HEK293 (cell line): ENCODE data around the gene TSPAN14.

Experiments used
- CTCF ChIA-PET: fragments of 350-600 bp; formaldehyde crosslinking; extraction: SDS; loops from one replicate; lab custom pipeline; 2021; ENCODE audit warnings: antibody characterized with exemption; lab: Yijun Ruan, JAX
- POLR2A ChIA-PET: fragments of 300-600 bp; formaldehyde crosslinking; extraction: SDS; loops from one replicate; lab custom pipeline; 2020; ENCODE audit warnings: antibody characterized with exemption, inconsistent platforms; lab: Yijun Ruan, JAX
- H3K27ac ChIP-seq: fragments of 200-500 bp; sonication (Bioruptor generic); 2 replicates; pipeline ENCODE4 v1.5.1; 2014; ENCODE audit warnings: low read depth, low read length, control low read depth, inconsistent platforms; ENCODE audit errors: extremely low read depth
- H3K36me3 ChIP-seq, 2 experiments: fragments of 200-500 bp in 1 of 2; sonication (Bioruptor generic) in 1 of 2; 1 replicate in 1 of 2; 2 replicates in 1 of 2; pipeline ENCODE4 v1.5.1; 2014 to 2017; ENCODE audit warnings: inconsistent platforms in 2 of 2, low read length in 2 of 2; ENCODE audit not compliant: control insufficient read depth in 2 of 2, insufficient read depth in 1 of 2
- H3K4me1 ChIP-seq: fragments of 200-500 bp; sonication (Bioruptor generic); 2 replicates; pipeline ENCODE4 v1.5.1; 2014; ENCODE audit warnings: mild to moderate bottlenecking, low read length, inconsistent platforms; ENCODE audit not compliant: control insufficient read depth, insufficient read depth
- H3K4me3 ChIP-seq: 2 replicates; pipeline ENCODE4 v1.5.1; 2011; ENCODE audit warnings: low read depth, mild to moderate bottlenecking, control low read depth, low read length, moderate library complexity
- H3K9me3 ChIP-seq: fragments of 200-500 bp; sonication (Bioruptor generic); 2 replicates; pipeline ENCODE4 v1.5.1; 2014; ENCODE audit warnings: low read depth, low read length, inconsistent platforms; ENCODE audit not compliant: control insufficient read depth, insufficient read depth
- GFI1B ChIP-seq: fragments of 450-650 bp; formaldehyde crosslinking; IDR thresholded peaks from 2 replicates; pipeline ENCODE4 v1.5.1; 2016; ENCODE audit warnings: missing biosample characterization, missing genetic modification characterization
- HOXC10 ChIP-seq: sonication (generic); formaldehyde crosslinking; IDR thresholded peaks from 2 replicates; pipeline ENCODE4 v1.8.1; 2023; ENCODE audit warnings: mild to moderate bottlenecking, missing genetic modification reagents
- KLF16 ChIP-seq: fragments of 450-650 bp; formaldehyde crosslinking; IDR thresholded peaks from 2 replicates; pipeline ENCODE4 v1.5.1; 2017; ENCODE audit warnings: missing biosample characterization, missing genetic modification characterization
- SETDB1 ChIP-seq: IDR thresholded peaks from one replicate; pipeline ENCODE4 v1.6.1; 2017; ENCODE audit warnings: mild to moderate bottlenecking, low read length, moderate library complexity, mixed read lengths; ENCODE audit not compliant: insufficient read length
- YY2 ChIP-seq: fragments of 450-650 bp; formaldehyde crosslinking; IDR thresholded peaks from 2 replicates; pipeline ENCODE4 v1.5.1; 2016; ENCODE audit warnings: missing biosample characterization, missing genetic modification characterization
- ZFP3 ChIP-seq: fragments of 450-650 bp; formaldehyde crosslinking; IDR thresholded peaks from 2 replicates; pipeline ENCODE4 v1.5.1; 2016; ENCODE audit warnings: low read depth, missing biosample characterization, missing genetic modification characterization
- ZNF112 ChIP-seq: fragments of 450-650 bp; formaldehyde crosslinking; IDR thresholded peaks from 2 replicates; pipeline ENCODE4 v1.5.0; 2017; ENCODE audit warnings: missing biosample characterization, missing genetic modification characterization
- ZNF138 ChIP-seq: fragments of 450-650 bp; formaldehyde crosslinking; IDR thresholded peaks from 2 replicates; pipeline ENCODE4 v1.5.1; 2016; ENCODE audit warnings: missing biosample characterization, missing genetic modification characterization, borderline replicate concordance
- ZNF174 ChIP-seq: fragments of 450-650 bp; formaldehyde crosslinking; IDR thresholded peaks from 2 replicates; pipeline ENCODE4 v1.5.0; 2017; ENCODE audit warnings: missing biosample characterization, mild to moderate bottlenecking, missing genetic modification characterization
- ZNF202 ChIP-seq: fragments of 450-650 bp; formaldehyde crosslinking; IDR thresholded peaks from 2 replicates; pipeline ENCODE4 v1.5.1; 2016; ENCODE audit warnings: missing biosample characterization, missing genetic modification characterization, borderline replicate concordance
- ZNF214 ChIP-seq: fragments of 450-650 bp; formaldehyde crosslinking; IDR thresholded peaks from 2 replicates; pipeline ENCODE4 v1.5.1; 2017; ENCODE audit warnings: missing biosample characterization, mild to moderate bottlenecking, missing genetic modification characterization, borderline replicate concordance
- ZNF23 ChIP-seq: fragments of 450-650 bp; formaldehyde crosslinking; IDR thresholded peaks from 2 replicates; pipeline ENCODE4 v1.5.1; 2016; ENCODE audit warnings: missing biosample characterization, missing genetic modification characterization, borderline replicate concordance
- ZNF350 ChIP-seq: fragments of 450-650 bp; formaldehyde crosslinking; IDR thresholded peaks from 2 replicates; pipeline ENCODE4 v1.5.0; 2017; ENCODE audit warnings: missing biosample characterization, mild to moderate bottlenecking, missing genetic modification characterization
- ZNF416 ChIP-seq: fragments of 450-650 bp; formaldehyde crosslinking; IDR thresholded peaks from 2 replicates; pipeline ENCODE4 v1.5.1; 2016; ENCODE audit warnings: missing biosample characterization, missing genetic modification characterization
- ZNF426 ChIP-seq: fragments of 450-650 bp; formaldehyde crosslinking; IDR thresholded peaks from 2 replicates; pipeline ENCODE4 v1.5.1; 2017; ENCODE audit warnings: missing biosample characterization, missing genetic modification characterization, mild to moderate bottlenecking, inconsistent platforms, moderate library complexity
- ZNF473 ChIP-seq: fragments of 450-650 bp; formaldehyde crosslinking; IDR thresholded peaks from 2 replicates; pipeline ENCODE4 v1.5.1; 2017; ENCODE audit warnings: missing biosample characterization, missing genetic modification characterization
- ZNF530 ChIP-seq: fragments of 450-650 bp; formaldehyde crosslinking; IDR thresholded peaks from 2 replicates; pipeline ENCODE4 v1.5.1; 2016; ENCODE audit warnings: low read depth, missing biosample characterization, missing genetic modification characterization
- ZNF626 ChIP-seq: fragments of 450-650 bp; sonication (Bioruptor Pico); formaldehyde crosslinking; IDR thresholded peaks from 2 replicates; pipeline ENCODE4 v1.5.1; 2018; ENCODE audit warnings: missing biosample characterization, missing genetic modification characterization, inconsistent platforms
- ZNF629 ChIP-seq: fragments of 450-650 bp; formaldehyde crosslinking; IDR thresholded peaks from 2 replicates; pipeline ENCODE4 v1.5.1; 2017; ENCODE audit warnings: missing biosample characterization, missing genetic modification characterization
- ZNF791 ChIP-seq: fragments of 450-650 bp; formaldehyde crosslinking; IDR thresholded peaks from 2 replicates; pipeline ENCODE4 v1.5.1; 2016; ENCODE audit warnings: missing biosample characterization, missing genetic modification characterization
- ZNF792 ChIP-seq: fragments of 450-650 bp; formaldehyde crosslinking; IDR thresholded peaks from 2 replicates; pipeline ENCODE4 v1.5.1; 2016; ENCODE audit warnings: missing biosample characterization, missing genetic modification characterization
- TF ChIP-seq, protein P1 (sequence below): fragments of 450-650 bp; formaldehyde crosslinking; IDR thresholded peaks from 2 replicates; pipeline ENCODE4 v1.5.1; 2017; ENCODE audit warnings: missing biosample characterization, missing genetic modification characterization
- TF ChIP-seq, protein P2 (sequence below): fragments of 450-650 bp; formaldehyde crosslinking; IDR thresholded peaks from 2 replicates; pipeline ENCODE4 v1.5.1; 2016; ENCODE audit warnings: missing biosample characterization, missing genetic modification characterization
- TF ChIP-seq, protein P3 (sequence below): fragments of 450-650 bp; formaldehyde crosslinking; IDR thresholded peaks from 2 replicates; pipeline ENCODE4 v1.5.1; 2017; ENCODE audit warnings: missing biosample characterization, missing genetic modification characterization
- TF ChIP-seq, protein P4 (sequence below): fragments of 450-650 bp; formaldehyde crosslinking; IDR thresholded peaks from 2 replicates; pipeline ENCODE4 v1.5.1; 2016; ENCODE audit warnings: missing biosample characterization, missing genetic modification characterization
- TF ChIP-seq, protein P5 (sequence below): fragments of 450-650 bp; formaldehyde crosslinking; IDR thresholded peaks from 2 replicates; pipeline ENCODE4 v1.5.1; 2017; ENCODE audit warnings: missing biosample characterization, missing genetic modification characterization

TSPAN14 gene

DNA sequence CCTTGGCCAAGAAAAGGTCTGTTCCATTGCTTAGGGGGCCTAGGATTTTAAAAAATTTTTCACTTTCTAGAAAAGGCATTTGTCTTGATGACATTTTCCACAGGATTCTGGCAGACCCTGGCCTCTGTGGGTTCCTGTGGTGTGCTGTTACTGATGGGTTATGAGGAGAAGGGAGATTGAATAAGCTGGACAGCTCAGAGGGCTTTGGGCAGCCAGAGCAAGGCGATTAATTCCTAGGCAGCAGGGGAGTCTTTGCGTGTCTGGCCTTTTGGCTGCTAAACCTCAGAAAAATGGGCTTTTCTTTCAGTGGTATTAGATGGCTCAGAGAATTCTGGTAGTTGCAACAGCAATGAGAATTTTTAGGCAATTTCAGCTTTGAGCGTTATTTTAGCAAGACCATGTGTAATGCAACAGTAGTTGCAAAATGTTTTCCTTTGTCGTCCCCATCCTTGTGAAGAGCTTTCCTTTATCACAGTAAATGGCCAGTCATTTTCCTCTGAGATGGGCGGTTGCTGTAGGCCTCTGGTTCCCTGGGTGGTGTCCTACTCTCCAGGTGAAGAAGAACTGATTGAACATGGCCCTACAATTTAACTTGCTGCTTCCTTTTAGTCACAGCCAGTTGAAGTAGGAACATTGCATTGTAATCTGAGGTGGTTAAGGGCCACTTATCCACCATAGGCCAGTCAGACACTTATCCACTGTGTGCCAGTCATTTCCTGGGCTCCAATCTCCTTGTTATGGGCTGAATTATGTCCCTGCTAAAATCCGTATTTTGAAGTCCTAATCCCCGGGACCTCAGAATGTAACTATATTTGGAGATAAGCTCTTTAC, 126.7 kb downstream of the TSPAN14 start (continued):
- TF ChIP-seq ZNF23 (tag by site-specific recombination): no peak
- TF ChIP-seq ZNF530 (tag by site-specific recombination): no peak
- TF ChIP-seq GFI1B (tag by site-specific recombination): no peak
- TF ChIP-seq SETDB1: no peak
- TF ChIP-seq HOXC10 (CRISPR knock-in tag): no peak
- TF ChIP-seq ZNF202: no peak
- TF ChIP-seq, protein P1, sequence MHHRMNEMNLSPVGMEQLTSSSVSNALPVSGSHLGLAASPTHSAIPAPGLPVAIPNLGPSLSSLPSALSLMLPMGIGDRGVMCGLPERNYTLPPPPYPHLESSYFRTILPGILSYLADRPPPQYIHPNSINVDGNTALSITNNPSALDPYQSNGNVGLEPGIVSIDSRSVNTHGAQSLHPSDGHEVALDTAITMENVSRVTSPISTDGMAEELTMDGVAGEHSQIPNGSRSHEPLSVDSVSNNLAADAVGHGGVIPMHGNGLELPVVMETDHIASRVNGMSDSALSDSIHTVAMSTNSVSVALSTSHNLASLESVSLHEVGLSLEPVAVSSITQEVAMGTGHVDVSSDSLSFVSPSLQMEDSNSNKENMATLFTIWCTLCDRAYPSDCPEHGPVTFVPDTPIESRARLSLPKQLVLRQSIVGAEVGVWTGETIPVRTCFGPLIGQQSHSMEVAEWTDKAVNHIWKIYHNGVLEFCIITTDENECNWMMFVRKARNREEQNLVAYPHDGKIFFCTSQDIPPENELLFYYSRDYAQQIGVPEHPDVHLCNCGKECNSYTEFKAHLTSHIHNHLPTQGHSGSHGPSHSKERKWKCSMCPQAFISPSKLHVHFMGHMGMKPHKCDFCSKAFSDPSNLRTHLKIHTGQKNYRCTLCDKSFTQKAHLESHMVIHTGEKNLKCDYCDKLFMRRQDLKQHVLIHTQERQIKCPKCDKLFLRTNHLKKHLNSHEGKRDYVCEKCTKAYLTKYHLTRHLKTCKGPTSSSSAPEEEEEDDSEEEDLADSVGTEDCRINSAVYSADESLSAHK (tag by site-specific recombination): no peak
- TF ChIP-seq, protein P2, sequence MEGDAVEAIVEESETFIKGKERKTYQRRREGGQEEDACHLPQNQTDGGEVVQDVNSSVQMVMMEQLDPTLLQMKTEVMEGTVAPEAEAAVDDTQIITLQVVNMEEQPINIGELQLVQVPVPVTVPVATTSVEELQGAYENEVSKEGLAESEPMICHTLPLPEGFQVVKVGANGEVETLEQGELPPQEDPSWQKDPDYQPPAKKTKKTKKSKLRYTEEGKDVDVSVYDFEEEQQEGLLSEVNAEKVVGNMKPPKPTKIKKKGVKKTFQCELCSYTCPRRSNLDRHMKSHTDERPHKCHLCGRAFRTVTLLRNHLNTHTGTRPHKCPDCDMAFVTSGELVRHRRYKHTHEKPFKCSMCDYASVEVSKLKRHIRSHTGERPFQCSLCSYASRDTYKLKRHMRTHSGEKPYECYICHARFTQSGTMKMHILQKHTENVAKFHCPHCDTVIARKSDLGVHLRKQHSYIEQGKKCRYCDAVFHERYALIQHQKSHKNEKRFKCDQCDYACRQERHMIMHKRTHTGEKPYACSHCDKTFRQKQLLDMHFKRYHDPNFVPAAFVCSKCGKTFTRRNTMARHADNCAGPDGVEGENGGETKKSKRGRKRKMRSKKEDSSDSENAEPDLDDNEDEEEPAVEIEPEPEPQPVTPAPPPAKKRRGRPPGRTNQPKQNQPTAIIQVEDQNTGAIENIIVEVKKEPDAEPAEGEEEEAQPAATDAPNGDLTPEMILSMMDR: no peak
- no peak for TF ChIP-seq ZNF792
- no peak for TF ChIP-seq ZNF174
- TF ChIP-seq, protein P3, sequence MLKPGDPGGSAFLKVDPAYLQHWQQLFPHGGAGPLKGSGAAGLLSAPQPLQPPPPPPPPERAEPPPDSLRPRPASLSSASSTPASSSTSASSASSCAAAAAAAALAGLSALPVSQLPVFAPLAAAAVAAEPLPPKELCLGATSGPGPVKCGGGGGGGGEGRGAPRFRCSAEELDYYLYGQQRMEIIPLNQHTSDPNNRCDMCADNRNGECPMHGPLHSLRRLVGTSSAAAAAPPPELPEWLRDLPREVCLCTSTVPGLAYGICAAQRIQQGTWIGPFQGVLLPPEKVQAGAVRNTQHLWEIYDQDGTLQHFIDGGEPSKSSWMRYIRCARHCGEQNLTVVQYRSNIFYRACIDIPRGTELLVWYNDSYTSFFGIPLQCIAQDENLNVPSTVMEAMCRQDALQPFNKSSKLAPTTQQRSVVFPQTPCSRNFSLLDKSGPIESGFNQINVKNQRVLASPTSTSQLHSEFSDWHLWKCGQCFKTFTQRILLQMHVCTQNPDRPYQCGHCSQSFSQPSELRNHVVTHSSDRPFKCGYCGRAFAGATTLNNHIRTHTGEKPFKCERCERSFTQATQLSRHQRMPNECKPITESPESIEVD (tag by site-specific recombination): no peak
- TF ChIP-seq ZNF112: no peak
- no peak for TF ChIP-seq ZNF791 (tag by site-specific recombination)

GRCh38 chr10:80581469-80581835, 127.3 kb downstream of the TSPAN14 start:
- H3K4me1 ChIP-seq: no peaks in the 10 kb centered on the region
- H3K36me3 ChIP-seq: no peaks in the 10 kb centered on the region
- no peak for TF ChIP-seq ZNF416 (tag by site-specific recombination)
- TF ChIP-seq, protein P4, sequence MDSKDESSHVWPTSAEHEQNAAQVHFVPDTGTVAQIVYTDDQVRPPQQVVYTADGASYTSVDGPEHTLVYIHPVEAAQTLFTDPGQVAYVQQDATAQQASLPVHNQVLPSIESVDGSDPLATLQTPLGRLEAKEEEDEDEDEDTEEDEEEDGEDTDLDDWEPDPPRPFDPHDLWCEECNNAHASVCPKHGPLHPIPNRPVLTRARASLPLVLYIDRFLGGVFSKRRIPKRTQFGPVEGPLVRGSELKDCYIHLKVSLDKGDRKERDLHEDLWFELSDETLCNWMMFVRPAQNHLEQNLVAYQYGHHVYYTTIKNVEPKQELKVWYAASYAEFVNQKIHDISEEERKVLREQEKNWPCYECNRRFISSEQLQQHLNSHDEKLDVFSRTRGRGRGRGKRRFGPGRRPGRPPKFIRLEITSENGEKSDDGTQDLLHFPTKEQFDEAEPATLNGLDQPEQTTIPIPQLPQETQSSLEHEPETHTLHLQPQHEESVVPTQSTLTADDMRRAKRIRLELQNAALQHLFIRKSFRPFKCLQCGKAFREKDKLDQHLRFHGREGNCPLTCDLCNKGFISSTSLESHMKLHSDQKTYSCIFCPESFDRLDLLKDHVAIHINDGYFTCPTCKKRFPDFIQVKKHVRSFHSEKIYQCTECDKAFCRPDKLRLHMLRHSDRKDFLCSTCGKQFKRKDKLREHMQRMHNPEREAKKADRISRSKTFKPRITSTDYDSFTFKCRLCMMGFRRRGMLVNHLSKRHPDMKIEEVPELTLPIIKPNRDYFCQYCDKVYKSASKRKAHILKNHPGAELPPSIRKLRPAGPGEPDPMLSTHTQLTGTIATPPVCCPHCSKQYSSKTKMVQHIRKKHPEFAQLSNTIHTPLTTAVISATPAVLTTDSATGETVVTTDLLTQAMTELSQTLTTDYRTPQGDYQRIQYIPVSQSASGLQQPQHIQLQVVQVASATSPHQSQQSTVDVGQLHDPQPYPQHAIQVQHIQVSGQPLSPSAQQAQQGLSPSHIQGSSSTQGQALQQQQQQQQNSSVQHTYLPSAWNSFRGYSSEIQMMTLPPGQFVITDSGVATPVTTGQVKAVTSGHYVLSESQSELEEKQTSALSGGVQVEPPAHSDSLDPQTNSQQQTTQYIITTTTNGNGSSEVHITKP: no peak
- no peak for TF ChIP-seq ZNF426 (tag by site-specific recombination)
- no peak for TF ChIP-seq ZNF350 (tag by site-specific recombination)
- TF ChIP-seq ZNF473 (tag by site-specific recombination): no peak
- TF ChIP-seq ZFP3: no peak
- no peak for TF ChIP-seq ZNF629 (tag by site-specific recombination)
- TF ChIP-seq, protein P5, sequence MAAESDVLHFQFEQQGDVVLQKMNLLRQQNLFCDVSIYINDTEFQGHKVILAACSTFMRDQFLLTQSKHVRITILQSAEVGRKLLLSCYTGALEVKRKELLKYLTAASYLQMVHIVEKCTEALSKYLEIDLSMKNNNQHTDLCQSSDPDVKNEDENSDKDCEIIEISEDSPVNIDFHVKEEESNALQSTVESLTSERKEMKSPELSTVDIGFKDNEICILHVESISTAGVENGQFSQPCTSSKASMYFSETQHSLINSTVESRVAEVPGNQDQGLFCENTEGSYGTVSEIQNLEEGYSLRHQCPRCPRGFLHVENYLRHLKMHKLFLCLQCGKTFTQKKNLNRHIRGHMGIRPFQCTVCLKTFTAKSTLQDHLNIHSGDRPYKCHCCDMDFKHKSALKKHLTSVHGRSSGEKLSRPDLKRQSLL (tag by site-specific recombination): no peak
- TF ChIP-seq ZNF626 (tag by site-specific recombination): no peak
- TF ChIP-seq KLF16 (tag by site-specific recombination): no peak
- no peak for TF ChIP-seq ZNF214 (tag by site-specific recombination)
- no peak for TF ChIP-seq YY2 (tag by site-specific recombination)
- no peak for TF ChIP-seq ZNF138 (tag by site-specific recombination)
- CTCF ChIA-PET: no interaction called here
- POLR2A ChIA-PET: no interaction called here
- H3K9me3 ChIP-seq: no peaks in the 10 kb centered on the region
- no peak overlapping the region for H3K27ac ChIP-seq
- no peak overlapping the region for H3K4me3 ChIP-seq
